Measurements from ENCODE around the gene DLX1.
"Not testable (repeated sequence)": the region's sequence is repeated elsewhere in the genome, so short reads cannot be mapped to it uniquely, and the experiment has no call there.

DLX1 gene

GRCh38 chr2:172131713-172132555 is 46.6 kb downstream of the DLX1 start:
- no peak overlapping the region for H3K27ac Mint-ChIP-seq
- peaks cover 3% of the 10 kb centered on the region for H3K9me3 Mint-ChIP-seq (ENCODE audit: low read depth)
- H3K4me3 Mint-ChIP-seq: no peak overlapping the region
- H3K27me3 Mint-ChIP-seq: peaks cover 5% of the 10 kb centered on the region
- H3K36me3 Mint-ChIP-seq: peaks cover 6% of the 10 kb centered on the region
- no peaks in the 10 kb centered on the region for H3K4me1 Mint-ChIP-seq (ENCODE audit: low read depth)

GRCh38 chr2:172134270-172134669 is 49.0 kb downstream of the DLX1 start:
- peaks cover 7% of the 10 kb centered on the region for H3K27me3 Mint-ChIP-seq
- peaks cover 9% of the 10 kb centered on the region for H3K36me3 Mint-ChIP-seq
- no peak overlapping the region for H3K4me3 Mint-ChIP-seq
- H3K27ac Mint-ChIP-seq: no peak overlapping the region
- peaks cover 6% of the 10 kb centered on the region for H3K9me3 Mint-ChIP-seq (ENCODE audit: low read depth)
- H3K4me1 Mint-ChIP-seq (ENCODE audit: low read depth): no peaks in the 10 kb centered on the region

GRCh38 chr2:172135446-172135845 is 50.1 kb downstream of the DLX1 start:
- Mint-ChIP-seq H3K4me3 (no peak overlapping the region), H3K4me1 (ENCODE audit: low read depth) (no peaks in the 10 kb centered on the region), H3K27me3 (peaks cover 7% of the 10 kb centered on the region), H3K9me3 (ENCODE audit: low read depth) (peaks cover 6% of the 10 kb centered on the region), H3K36me3 (peaks cover 9% of the 10 kb centered on the region), H3K27ac (no peak overlapping the region)

- Mint-ChIP-seq H3K27ac (no peak overlapping the region), H3K27me3 (peaks cover 6% of the 10 kb centered on the region), H3K4me3 (no peak overlapping the region), H3K36me3 (peaks cover 9% of the 10 kb centered on the region), H3K9me3 (ENCODE audit: low read depth) (peaks cover 3% of the 10 kb centered on the region), H3K4me1 (ENCODE audit: low read depth) (no peaks in the 10 kb centered on the region)
Observed at GRCh38 chr2:172137109-172137508, 51.8 kb downstream of the DLX1 start.

- H3K27me3 Mint-ChIP-seq: peaks cover 6% of the 10 kb centered on the region
- peaks cover 9% of the 10 kb centered on the region for H3K36me3 Mint-ChIP-seq
- H3K4me3 Mint-ChIP-seq: no peak overlapping the region
- no peaks in the 10 kb centered on the region for H3K4me1 Mint-ChIP-seq (ENCODE audit: low read depth)
- no peak overlapping the region for H3K27ac Mint-ChIP-seq
- H3K9me3 Mint-ChIP-seq (ENCODE audit: low read depth): peaks cover 3% of the 10 kb centered on the region
Observed at GRCh38 chr2:172137943-172138342, 52.6 kb downstream of the DLX1 start.

- H3K9me3 Mint-ChIP-seq (ENCODE audit: low read depth); H3K27me3 Mint-ChIP-seq; H3K27ac Mint-ChIP-seq: not testable (repeated sequence)
Observed at GRCh38 chr2:172138727-172139126, 53.4 kb downstream of the DLX1 start.

More at GRCh38 chr2:172138727-172139126, 53.4 kb downstream of the DLX1 start:
- H3K4me1 Mint-ChIP-seq (ENCODE audit: low read depth); H3K4me3 Mint-ChIP-seq; H3K36me3 Mint-ChIP-seq: not testable (repeated sequence)

All from activated naive CD8-positive, alpha-beta T cell (primary cell).